ENCODE results near the gene TCN1.

DNA sequence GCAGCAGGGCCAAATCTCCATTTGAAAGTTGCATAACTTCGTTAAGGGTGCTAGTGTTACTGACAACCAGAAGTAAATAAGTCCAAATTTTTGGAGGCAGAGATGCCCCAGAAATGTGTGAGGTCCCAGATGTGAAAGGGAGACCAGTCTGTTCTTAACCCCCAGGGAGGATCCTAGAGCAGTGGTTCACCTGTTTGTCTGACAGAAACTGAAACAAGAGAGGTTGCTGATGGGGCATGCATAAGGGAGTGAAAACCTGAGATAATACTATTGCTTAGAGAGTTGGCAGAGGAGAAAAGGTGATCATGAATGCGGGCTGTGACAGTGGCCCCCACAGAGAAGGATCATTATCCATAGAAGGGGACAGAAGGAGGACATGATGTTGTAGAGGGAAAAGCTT is 24.8 kb downstream of the TCN1 start:
- TF ChIP-seq, protein P1, sequence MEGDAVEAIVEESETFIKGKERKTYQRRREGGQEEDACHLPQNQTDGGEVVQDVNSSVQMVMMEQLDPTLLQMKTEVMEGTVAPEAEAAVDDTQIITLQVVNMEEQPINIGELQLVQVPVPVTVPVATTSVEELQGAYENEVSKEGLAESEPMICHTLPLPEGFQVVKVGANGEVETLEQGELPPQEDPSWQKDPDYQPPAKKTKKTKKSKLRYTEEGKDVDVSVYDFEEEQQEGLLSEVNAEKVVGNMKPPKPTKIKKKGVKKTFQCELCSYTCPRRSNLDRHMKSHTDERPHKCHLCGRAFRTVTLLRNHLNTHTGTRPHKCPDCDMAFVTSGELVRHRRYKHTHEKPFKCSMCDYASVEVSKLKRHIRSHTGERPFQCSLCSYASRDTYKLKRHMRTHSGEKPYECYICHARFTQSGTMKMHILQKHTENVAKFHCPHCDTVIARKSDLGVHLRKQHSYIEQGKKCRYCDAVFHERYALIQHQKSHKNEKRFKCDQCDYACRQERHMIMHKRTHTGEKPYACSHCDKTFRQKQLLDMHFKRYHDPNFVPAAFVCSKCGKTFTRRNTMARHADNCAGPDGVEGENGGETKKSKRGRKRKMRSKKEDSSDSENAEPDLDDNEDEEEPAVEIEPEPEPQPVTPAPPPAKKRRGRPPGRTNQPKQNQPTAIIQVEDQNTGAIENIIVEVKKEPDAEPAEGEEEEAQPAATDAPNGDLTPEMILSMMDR (conservative IDR thresholded peaks at IDR 0.05; ENCODE audit: low read depth, low read length) = no peak
- TF ChIP-seq EZH2 (IDR thresholded peaks at IDR 0.05; ENCODE audit: borderline replicate concordance, low read depth, low read length, poor library complexity, severe bottlenecking) = no peak
